ENCODE data around the gene NBPF11.
A peak's percentile ranks its signal among the peaks of the same experiment; 100 is the strongest.
"Not testable (repeated sequence)": the region's sequence is repeated elsewhere in the genome, so short reads cannot be mapped to it uniquely, and the experiment has no call there.

Gene NBPF11, protein sequence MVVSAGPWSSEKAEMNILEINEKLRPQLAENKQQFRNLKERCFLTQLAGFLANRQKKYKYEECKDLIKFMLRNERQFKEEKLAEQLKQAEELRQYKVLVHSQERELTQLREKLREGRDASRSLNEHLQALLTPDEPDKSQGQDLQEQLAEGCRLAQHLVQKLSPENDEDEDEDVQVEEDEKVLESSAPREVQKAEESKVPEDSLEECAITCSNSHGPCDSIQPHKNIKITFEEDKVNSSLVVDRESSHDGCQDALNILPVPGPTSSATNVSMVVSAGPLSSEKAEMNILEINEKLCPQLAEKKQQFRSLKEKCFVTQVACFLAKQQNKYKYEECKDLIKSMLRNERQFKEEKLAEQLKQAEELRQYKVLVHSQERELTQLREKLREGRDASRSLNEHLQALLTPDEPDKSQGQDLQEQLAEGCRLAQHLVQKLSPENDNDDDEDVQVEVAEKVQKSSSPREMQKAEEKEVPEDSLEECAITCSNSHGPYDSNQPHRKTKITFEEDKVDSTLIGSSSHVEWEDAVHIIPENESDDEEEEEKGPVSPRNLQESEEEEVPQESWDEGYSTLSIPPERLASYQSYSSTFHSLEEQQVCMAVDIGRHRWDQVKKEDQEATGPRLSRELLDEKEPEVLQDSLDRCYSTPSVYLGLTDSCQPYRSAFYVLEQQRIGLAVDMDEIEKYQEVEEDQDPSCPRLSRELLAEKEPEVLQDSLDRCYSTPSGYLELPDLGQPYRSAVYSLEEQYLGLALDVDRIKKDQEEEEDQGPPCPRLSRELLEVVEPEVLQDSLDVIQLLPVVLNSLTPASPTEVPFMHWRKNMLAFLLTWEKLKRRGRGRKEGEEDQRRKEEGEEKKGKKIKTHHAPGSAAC

DNA sequence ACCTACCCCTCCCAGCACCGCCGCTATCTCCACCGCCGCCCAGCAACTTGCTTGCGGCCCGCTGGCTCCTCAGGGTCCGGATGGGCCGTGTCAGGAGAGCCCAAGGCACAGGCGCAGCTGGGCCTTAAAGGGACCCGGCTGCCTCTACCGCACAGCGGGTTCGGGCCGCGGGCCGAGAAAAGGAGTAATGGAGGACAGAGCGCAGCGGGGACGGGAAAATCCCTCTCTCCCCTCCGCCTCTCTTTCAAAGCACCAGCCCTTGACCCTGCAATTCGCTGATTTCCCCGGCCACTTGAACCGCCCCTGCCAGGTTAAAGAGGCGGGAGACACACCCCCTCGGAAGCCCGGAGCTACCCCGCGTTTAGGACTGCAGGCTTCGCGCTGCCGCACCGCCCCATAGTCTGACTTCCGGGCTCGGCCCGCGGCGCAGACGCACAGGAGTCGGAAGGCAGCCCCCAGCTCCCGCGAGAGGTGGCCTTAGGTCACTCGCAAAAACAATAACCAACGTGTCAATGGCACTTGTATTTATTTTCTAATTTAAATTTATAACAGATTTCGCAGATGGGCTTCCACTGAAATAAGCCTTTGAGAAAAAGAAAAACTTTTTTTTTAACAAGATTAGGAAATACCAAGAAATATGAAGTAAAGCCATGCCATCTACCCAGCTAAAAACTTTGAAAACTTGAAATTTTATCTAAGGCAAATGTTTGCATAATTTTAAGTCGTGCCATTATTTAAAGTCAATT, at the start of gene NBPF11:
Gene NBPF11 (minus strand): TSS at position 371 of the 746 bp plus-strand sequence. CDS start 25,278 bp downstream, outside the sequence.
- peak; percentile 58 to 67 (median 66) for DNase-seq (ENCODE audit: low read depth in 3 of 3)

DNA sequence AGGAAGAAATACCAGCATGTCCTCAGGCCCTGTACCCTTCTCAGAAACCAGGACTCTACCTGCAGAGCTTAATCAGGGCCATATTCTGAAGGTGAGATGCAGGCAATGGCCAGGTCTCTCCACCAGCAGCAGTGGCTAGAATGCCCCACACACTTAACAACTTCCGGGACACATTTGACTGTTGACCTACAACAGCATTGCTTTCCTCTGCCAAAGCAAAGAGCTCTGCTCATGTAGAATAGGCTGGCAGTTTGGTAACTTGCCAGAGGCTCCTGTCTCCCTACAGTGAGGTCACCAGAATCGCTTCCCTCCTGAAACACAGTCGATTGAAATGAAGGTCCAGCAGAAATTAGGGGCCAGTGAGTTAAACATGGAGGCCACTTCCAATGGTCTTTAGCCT, 45.3 kb upstream of the NBPF11 start:
- DNase-seq (ENCODE audit: low read depth in 3 of 3), result not testable (repeated sequence)

DNA sequence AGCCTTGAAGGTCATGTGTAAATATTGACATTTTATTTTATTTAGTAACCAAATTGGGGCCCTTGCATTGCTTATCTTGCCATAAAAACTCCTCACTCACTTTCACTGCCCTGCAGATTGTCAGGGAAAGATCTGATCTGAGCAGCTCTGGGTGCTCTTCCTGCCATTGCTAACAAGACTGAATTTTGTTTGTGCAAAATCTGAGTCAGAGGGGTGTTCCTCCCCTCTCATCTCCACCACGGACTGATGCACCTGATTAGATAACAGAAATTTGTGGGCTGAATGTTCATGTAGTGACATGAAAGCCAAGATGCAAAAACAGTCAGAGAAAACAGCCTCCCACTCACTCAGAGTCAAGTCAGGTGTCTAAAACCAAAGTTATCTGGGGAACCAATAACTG, 44.9 kb upstream of the NBPF11 start:
- DNase-seq (ENCODE audit: low read depth in 3 of 3), result not testable (repeated sequence)

DNA sequence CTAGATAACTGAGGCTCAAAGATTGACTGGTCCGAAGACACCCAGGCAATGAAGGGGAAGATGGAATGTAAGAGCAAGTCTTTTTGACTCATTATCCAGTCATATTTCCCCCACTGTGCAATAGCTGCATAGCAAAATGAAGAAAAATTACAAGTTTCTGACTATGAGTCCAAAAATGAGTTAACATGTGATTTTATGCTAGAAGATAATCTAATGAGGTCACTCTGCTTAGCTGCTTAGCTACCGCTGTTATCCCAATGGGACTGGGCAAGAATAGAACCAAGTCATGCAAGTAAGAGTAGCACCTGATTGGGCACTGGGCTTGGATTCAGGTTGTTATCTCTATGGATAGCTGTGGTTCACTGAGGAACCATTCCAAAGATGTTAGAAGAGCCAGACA, 43.0 kb upstream of the NBPF11 start:
- not testable (repeated sequence) for DNase-seq (ENCODE audit: low read depth in 3 of 3)

DNA sequence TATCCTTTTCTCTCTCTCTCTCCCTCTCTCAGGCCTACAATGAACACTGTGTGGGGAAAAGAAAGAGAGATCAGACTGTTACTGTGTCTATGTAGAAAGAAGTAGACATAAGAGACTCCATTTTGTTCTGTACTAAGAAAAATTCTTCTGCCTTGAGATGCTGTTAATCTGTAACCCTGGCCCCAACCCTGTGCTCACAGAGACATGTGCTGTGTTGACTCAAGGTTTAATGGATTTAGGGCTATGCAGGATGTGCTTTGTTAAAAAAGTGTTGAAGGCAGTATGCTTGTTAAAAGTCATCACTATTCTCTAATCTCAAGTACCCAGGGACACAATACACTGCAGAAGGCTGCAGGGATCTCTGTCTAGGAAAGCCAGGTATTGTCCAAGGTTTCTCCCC, 36.7 kb upstream of the NBPF11 start:
- DNase-seq (ENCODE audit: low read depth in 3 of 3), result not testable (repeated sequence)

GRCh38 chr1:148178682-148179081, 26.6 kb upstream of the NBPF11 start:
- not testable (repeated sequence) for DNase-seq (ENCODE audit: low read depth in 3 of 3)

- not testable (repeated sequence) for DNase-seq (ENCODE audit: low read depth in 3 of 3)
Measured at GRCh38 chr1:148175414-148175813, 23.3 kb upstream of the NBPF11 start.

DNA sequence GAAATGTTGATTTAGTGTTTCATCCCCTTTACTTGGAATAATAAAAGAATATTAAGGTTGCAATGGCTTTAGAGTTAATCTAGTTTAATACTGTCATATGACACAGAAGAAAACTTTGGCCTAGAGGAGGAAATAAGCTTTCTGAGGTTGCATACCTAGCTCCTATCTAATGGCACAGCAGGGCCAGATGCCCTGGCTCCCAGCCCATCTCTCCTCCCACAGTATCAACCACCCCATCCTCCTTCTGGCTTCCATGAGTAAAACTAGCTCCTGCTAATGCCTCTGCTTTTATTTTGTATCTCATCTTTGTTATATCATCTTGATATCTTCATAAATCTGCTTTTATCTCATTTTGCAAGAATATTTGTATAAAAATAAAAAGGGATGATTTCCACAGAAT, 19.9 kb upstream of the NBPF11 start:
- DNase-seq (ENCODE audit: low read depth in 3 of 3), result not testable (repeated sequence)

DNA sequence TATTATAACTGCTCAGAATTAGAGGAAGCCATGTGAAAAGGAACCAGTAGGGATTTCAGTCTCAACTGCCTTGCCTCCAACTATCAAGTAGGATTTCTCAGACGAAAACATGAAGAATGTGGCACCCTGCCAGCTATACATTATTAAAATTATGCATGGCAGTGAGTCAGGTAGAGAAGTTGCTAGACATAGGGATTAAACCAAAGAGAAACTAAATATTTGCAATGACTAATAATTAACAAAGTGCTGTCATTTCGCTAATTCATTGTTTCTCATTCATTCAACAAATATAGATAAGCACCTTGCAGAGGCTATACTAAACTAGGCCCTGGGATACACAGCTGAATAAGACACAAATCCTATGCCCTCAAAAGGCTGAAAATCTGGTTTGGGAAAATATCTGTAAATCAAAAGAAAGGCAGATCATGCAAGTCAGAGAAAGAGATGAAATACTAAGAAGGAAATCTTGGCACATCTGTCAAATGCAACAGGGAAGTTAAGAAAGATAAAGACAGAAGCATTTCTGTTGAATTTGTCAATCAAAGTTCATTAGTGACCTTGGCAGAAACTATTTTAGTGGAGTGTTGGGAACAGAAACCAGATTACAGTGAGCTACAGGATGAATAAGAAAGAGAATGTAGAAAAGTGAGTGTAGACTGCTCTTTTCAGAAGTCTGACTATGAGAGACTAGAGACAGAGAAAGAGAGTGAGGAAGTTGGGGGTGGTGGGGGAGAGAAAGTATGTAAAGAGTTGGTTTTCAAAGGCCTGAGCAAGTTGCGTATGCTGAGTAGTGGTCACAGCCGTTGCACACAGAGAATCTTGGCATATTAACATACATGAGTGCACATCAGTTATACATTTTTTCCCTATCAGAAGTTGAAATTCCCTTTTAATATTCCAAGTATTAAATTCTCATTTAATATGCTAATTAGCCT, 14.7 kb upstream of the NBPF11 start:
- DNase-seq (ENCODE audit: low read depth in 3 of 3), result no peak

DNA sequence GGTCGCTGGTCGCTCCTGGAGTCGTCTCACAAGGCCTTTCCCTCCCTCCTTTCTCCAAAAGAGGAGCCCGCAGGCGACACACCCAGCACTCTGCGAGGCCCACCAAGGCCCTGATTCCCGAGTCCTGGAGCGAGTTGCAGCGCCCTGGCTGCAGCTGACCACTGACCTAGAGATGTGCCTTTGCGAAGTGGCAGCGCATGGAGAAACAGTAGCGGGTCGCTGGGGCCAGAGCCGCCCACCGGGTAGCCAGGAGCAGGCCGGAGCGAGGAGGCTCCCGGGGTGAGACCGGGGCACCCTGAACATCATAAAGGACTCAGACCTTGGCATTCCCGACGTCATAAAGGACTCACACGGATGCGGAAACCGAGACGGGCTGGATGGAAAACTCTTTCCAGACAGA, 10.3 kb upstream of the NBPF11 start:
- DNase-seq (ENCODE audit: low read depth in 3 of 3), result no peak

DNA sequence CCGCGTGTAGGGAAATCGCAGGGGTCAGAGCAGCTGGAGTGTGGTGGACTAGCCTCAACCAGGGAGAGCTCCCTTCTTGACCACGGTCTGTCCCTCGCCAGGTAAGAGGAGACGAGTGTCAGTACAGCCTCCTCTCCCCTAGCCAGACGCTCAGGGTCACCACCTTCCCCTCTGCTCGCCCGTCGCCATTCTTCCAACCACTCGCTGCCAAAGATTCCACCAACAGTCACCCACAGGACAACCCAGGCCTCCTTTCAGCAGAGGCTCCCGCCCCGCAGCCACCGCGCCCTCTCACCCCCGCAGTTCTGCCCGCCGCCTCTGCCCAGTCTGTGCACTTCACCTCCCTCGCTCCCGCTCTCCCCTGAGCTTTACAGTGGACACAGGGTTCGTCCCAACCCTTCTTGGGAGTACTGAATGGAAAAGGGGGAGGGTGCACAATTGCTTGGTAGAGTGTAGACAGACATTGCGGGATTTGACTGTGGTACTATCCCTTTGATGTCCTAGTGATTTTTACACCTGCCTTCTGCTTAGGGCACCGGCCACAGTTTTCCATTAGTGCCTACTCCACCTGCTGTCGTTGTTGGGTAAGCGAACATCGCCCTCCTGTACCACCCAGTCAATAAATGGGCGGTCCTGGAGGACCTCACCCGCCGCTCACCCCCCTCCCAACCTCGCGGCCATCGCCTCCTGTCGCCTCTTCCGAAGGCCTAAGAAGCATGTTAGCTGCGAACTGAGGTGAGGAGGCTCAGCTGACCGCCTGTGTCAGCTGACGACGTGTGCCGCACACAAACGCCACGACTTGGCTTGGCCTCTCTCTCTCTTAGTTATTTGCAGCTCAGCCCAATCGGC, 9.2 kb upstream of the NBPF11 start:
- DNase-seq (ENCODE audit: low read depth in 3 of 3), result no peak

DNA sequence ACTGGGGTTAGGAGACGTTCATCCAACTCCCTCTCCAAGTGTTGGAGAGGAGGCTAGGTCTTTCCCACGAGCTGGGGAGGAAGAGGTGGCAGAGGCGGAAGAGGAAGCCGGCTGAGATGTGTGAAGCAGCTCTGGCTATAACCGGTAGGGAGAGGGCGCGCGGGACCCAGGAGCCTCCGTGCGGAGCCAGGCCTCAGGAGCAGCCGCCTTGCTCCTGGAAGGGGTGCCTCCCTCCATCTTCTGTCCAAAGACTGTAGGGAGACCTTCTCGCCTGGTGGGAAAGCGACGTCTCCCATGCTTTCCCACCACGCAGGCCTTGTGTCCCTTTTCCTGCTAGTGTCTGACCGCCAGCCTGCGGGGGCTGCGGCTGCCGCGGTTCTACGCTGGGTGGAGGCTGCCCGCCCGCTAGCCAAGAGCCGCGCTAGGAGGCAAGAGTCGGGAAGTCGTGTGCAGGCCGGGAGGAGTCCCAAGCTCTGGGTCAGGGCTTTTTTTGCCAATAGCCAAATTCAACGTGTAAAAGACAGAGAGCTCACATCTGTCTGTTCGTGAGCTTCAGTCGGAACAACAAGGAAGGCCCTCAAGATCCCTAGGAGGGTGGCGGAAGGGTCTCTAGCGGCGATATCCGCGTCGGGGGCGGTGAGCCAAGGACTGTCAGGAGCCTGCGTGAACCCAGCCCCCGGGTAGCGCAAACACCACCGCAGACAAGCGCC, 8.4 kb upstream of the NBPF11 start:
- DNase-seq (ENCODE audit: low read depth in 3 of 3), result no peak

DNA sequence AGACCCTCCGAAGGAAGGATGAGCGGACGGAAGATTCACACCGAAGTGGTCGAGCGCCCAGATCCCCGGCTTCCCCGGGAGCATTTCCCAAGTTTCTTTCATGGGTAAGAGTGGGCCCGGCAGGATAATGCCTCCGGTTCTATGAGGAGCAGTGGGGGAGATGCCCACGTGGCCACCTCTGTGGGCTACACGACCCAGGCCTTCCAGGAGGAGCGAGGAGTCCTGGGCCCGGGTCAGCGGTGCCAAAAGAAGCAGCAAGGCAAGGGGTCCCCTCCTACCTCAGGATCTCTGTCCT, 7.9 kb upstream of the NBPF11 start:
- DNase-seq (ENCODE audit: low read depth in 3 of 3), result no peak

GRCh38 chr1:148158341-148159003, 6.4 kb upstream of the NBPF11 start:
- no peak for DNase-seq (ENCODE audit: low read depth in 3 of 3)

DNA sequence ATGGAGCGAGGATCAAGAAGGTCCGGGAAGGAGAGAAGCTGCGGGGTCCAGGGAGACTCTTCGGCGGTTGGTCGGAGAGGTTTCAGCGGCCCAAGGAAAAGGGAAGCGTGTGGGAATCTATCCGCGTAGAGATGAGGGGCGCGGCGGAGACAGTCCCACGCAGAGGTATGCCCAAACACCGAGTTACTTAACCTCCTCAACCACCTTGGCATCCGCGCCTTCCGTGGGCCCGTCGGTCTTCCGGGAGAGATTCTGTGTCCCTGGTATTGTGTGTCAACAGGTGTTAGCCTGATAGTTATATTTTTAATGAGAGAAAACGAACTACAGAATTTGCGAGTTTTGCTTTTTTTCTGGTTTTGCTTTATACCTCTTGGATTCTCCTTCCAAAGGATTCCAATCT, 5.7 kb upstream of the NBPF11 start:
- not testable (repeated sequence) for DNase-seq (ENCODE audit: low read depth in 3 of 3)

DNA sequence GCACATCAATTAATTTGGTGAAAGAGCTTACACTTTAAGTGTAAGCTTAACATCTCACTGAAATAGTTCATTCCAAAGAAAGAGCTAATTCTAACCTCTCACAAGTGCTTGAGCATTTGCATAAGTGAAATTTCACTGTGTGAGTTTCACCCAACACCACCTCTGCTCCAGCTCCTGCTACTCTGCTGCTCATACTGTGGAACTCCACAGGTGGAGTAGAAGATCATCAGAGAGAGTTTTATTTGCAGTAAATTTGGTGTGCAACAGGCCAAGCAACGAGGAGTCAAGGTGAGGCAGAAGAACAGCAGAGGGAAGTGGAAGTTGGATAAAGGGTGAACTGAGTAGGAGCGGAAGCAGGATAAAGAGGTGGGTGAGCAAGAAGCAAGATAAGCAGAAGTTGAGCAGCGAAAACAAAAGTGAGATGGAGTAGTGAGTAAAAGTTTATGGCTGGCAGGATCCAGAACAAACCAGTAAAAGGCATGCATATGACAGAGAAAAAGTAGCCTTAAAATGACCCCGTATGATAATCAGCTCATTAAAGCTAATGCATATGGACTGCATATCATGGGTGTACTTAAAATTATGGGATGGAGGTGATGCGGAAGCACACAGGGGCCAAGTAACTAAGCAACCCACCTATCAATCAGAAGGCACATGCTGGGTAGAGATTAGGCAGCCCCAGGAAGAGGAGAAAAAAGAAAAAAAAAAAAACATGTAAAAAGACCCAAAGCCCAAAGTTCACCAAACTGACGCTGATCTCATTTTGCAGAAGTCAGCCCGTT, 3.6 kb upstream of the NBPF11 start:
- not testable (repeated sequence) for DNase-seq (ENCODE audit: low read depth in 3 of 3)

DNA sequence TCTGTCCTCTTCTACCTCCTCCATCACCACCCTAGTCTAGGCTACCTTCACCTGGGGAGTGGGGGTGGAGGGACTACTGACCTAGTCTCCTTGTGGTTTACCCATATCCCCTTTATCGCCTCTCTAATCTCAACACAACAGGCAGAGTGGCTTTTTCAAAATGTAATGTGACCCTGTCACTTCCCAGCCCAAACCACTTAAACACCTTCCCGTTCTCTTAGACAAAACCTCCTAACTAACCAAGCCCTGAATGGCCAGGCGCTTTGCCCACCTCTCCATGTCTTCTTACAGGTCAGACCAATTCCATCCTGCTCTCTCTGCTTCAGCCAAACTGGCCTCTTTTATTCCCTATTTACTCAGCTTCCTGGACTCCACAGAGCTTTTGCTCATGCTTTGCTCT, 714 bp upstream of the NBPF11 start:
- DNase-seq (ENCODE audit: low read depth in 3 of 3), result not testable (repeated sequence)

GRCh38 chr1:148151371-148151819, 686 bp downstream of the NBPF11 start:
- DNase-seq (ENCODE audit: low read depth in 3 of 3), result not testable (repeated sequence)
